HCT116 (cell line): ENCODE results near the gene PLA2G2C. TPM values are rescaled to one million over a fixed set of nuclear protein-coding genes. Genes with fewer than 3 reads are reported as not detected.
A peak's percentile ranks its signal among the peaks of the same experiment; 100 is the strongest.

ENCODE experiments used
- ATAC-seq: fragments of 200-7000 bp; cut with Tn5 transposase; 2 replicates; pipeline ENCODE4 v1.9.1; 2020; ENCODE audit warnings: mild to moderate bottlenecking, moderate library complexity
- BruUV-seq: library from RNA; stranded (reverse); fragments of 400-500 nt; replicated peaks from 2 replicates; lab custom pipeline; 2021; lab: Mats Ljungman, UMichigan
- CTCF ChIA-PET: fragments of 300-600 bp; sonication (Branson Sonifier 250); formaldehyde crosslinking; loops from one replicate; lab custom pipeline; 2021; ENCODE audit warnings: antibody characterized with exemption; lab: Charles Lee
- POLR2A ChIA-PET: fragments of 300-600, 350-600 bp; sonication (Branson Sonifier 250); formaldehyde crosslinking; loops from one replicate; lab custom pipeline; 2021; ENCODE audit warnings: antibody characterized with exemption; lab: Charles Lee
- RAD21 ChIA-PET, 2 experiments: fragments of 300-600 bp; sonication (Branson Sonifier 250); formaldehyde crosslinking; loops; one replicate each; lab custom pipeline; 2023; ENCODE audit warnings: low total read pairs in 2 of 2; ENCODE audit not compliant: uncharacterized antibody in 2 of 2, unreplicated experiment in 2 of 2, low non-redundant PET in 1 of 2; lab: Charles Lee
- DNase-seq: peaks from one replicate; pipeline ENCODE4 v3.0.0-alpha.2; 2010; ENCODE audit warnings: low read depth, low spot score
- H2AFZ ChIP-seq: fragments of 200-600 bp; shearing (Covaris generic), sonication (generic); 2 replicates; pipeline ENCODE4 v1.6.1; 2017; ENCODE audit warnings: low read depth, mixed run types, mixed read lengths, antibody characterized with exemption, low read length; ENCODE audit not compliant: poor library complexity, severe bottlenecking
- H3K27ac ChIP-seq: 2 replicates; pipeline ENCODE4 v1.5.1; 2012; ENCODE audit warnings: low read depth, low read length
- H3K27me3 ChIP-seq: fragments of 200-600 bp; sonication (generic); 2 replicates; pipeline ENCODE4 v1.6.1; 2016; ENCODE audit warnings: mixed run types, low read length, mixed read lengths; ENCODE audit not compliant: insufficient read depth
- H3K36me3 ChIP-seq, 2 experiments: fragments of 200-500 bp in 1 of 2; fragments of 200-600 bp in 1 of 2; sonication (Bioruptor generic) in 1 of 2; sonication (generic) in 1 of 2; 2 replicates each; pipeline versions ENCODE4 v1.5.1 to v1.6.1; 2014 to 2016; ENCODE audit warnings: low read length in 2 of 2, inconsistent platforms in 1 of 2, mixed read lengths in 1 of 2, mixed run types in 1 of 2; ENCODE audit not compliant: insufficient read depth in 2 of 2, control insufficient read depth in 1 of 2
- H3K4me1 ChIP-seq, 2 experiments: fragments of 200-600 bp in 1 of 2; sonication (generic) in 1 of 2; 2 replicates each; pipeline versions ENCODE4 v1.5.1 to v1.6.1; 2012 to 2017; ENCODE audit warnings: low read length in 2 of 2, inconsistent platforms in 1 of 2, mild to moderate bottlenecking in 1 of 2, mixed read lengths in 1 of 2, mixed run types in 1 of 2, moderate library complexity in 1 of 2; ENCODE audit not compliant: insufficient read depth in 2 of 2, control insufficient read depth in 1 of 2
- H3K4me2 ChIP-seq: fragments of 200-600 bp; sonication (generic); 2 replicates; pipeline ENCODE4 v1.6.1; 2017; ENCODE audit warnings: mixed run types, low read length, mixed read lengths
- H3K4me3 ChIP-seq, 2 experiments: fragments of 200-600 bp in 1 of 2; sonication (generic) in 1 of 2; replicated peaks in 1 of 2; 2 replicates each; pipeline ENCODE4 v1.5.1; 2011 to 2016; ENCODE audit warnings: low read length in 2 of 2, control low read depth in 1 of 2, low read depth in 1 of 2, mild to moderate bottlenecking in 1 of 2, mixed read lengths in 1 of 2, mixed run types in 1 of 2
- H3K79me2 ChIP-seq: fragments of 200-600 bp; sonication (generic); 2 replicates; pipeline ENCODE4 v1.6.1; 2017; ENCODE audit warnings: mild to moderate bottlenecking, mixed run types, low read length, moderate library complexity, mixed read lengths; ENCODE audit not compliant: insufficient read depth
- H3K9ac ChIP-seq: fragments of 200-600 bp; sonication (generic); 2 replicates; pipeline ENCODE4 v1.6.1; 2016; ENCODE audit warnings: low read length, mixed read lengths
- H3K9me2 ChIP-seq: fragments of 200-600 bp; sonication (generic), shearing (Covaris generic); 2 replicates; pipeline ENCODE4 v1.6.1; 2017; ENCODE audit warnings: mixed run types, mild to moderate bottlenecking, moderate library complexity; ENCODE audit not compliant: insufficient read depth
- H3K9me3 ChIP-seq, 2 experiments: fragments of 200-500 bp in 1 of 2; fragments of 200-600 bp in 1 of 2; sonication (Bioruptor generic) in 1 of 2; sonication (generic) in 1 of 2; 2 replicates each; pipeline ENCODE4 v1.6.1; 2014 to 2017; ENCODE audit warnings: low read length in 2 of 2, mixed read lengths in 2 of 2, inconsistent platforms in 1 of 2, low read depth in 1 of 2, mild to moderate bottlenecking in 1 of 2, mixed run types in 1 of 2, moderate library complexity in 1 of 2; ENCODE audit not compliant: control insufficient read depth in 1 of 2, insufficient read depth in 1 of 2
- H4K20me1 ChIP-seq: fragments of 200-600 bp; sonication (generic), shearing (Covaris generic); 2 replicates; pipeline ENCODE4 v1.6.1; 2017; ENCODE audit warnings: mixed run types, mild to moderate bottlenecking, moderate library complexity; ENCODE audit not compliant: insufficient read depth
- CEBPB ChIP-seq: IDR thresholded peaks from 2 replicates; pipeline ENCODE4 v1.6.1; 2012; ENCODE audit warnings: low read depth
- EGR1 ChIP-seq: IDR thresholded peaks from 2 replicates; pipeline ENCODE4 v1.6.1; 2012; ENCODE audit warnings: low read depth
- ELF1 ChIP-seq: IDR thresholded peaks from 2 replicates; pipeline ENCODE4 v1.6.1; 2012; ENCODE audit warnings: low read depth, borderline replicate concordance
- EZH2 ChIP-seq: fragments of 200-600 bp; sonication (generic); IDR thresholded peaks from 2 replicates; pipeline ENCODE4 v1.6.1; 2017; ENCODE audit warnings: antibody characterized with exemption, mixed run types
- EZH2phosphoT487 ChIP-seq: fragments of 200-600 bp; IDR thresholded peaks from 2 replicates; pipeline ENCODE4 v1.6.1; 2018; ENCODE audit warnings: antibody characterized with exemption, borderline replicate concordance
- FOSL1 ChIP-seq: IDR thresholded peaks from 2 replicates; pipeline ENCODE4 v1.6.1; 2012; ENCODE audit warnings: low read depth
- JUND ChIP-seq: IDR thresholded peaks from 2 replicates; pipeline ENCODE4 v1.6.1; 2012
- POLR2AphosphoS5 ChIP-seq: IDR thresholded peaks from 2 replicates; pipeline ENCODE4 v1.6.1; 2011; ENCODE audit warnings: mild to moderate bottlenecking, low read depth, low read length, moderate library complexity
- RAD21 ChIP-seq: IDR thresholded peaks from 2 replicates; pipeline ENCODE4 v1.6.1; 2012; ENCODE audit warnings: low read depth, mild to moderate bottlenecking
- SP1 ChIP-seq: IDR thresholded peaks from 2 replicates; pipeline ENCODE4 v1.6.1; 2012; ENCODE audit warnings: low read depth
- SRF ChIP-seq: IDR thresholded peaks from 2 replicates; pipeline ENCODE4 v1.6.1; 2012; ENCODE audit warnings: low read depth
- TCF7L2 ChIP-seq: IDR thresholded peaks from 2 replicates; pipeline ENCODE4 v1.7.0; 2011; ENCODE audit warnings: borderline replicate concordance, inconsistent platforms; ENCODE audit not compliant: insufficient read depth, insufficient read length; ENCODE audit errors: extremely low read depth
- ZFX ChIP-seq: fragments of 450-650 bp; IDR thresholded peaks from 2 replicates; pipeline ENCODE4 v1.6.1; 2017
- ZNF274 ChIP-seq: fragments of 200-500 bp; sonication (Bioruptor generic); IDR thresholded peaks from 2 replicates; pipeline ENCODE4 v1.6.1; 2014; ENCODE audit warnings: mild to moderate bottlenecking, low read depth, low read length, inconsistent platforms
- intact Hi-C: fragments of 100-400 bp; cut with micrococcal nuclease; formaldehyde crosslinking; loops from 2 replicates; pipeline ENCODE4 v1.10.0; 2022
- total RNA-seq: library from RNA; stranded (reverse); gene quantifications from one replicate; pipeline ENCODE4 v1.2.1, GENCODE V29; 2021; ENCODE audit not compliant: unreplicated experiment
- TF ChIP-seq, protein P1 (sequence below): IDR thresholded peaks from 2 replicates; pipeline ENCODE4 v1.6.1; 2011; ENCODE audit warnings: mild to moderate bottlenecking, low read length, moderate library complexity; ENCODE audit not compliant: insufficient replicate concordance; ENCODE audit errors: extremely low read depth
- TF ChIP-seq, protein P2 (sequence below): IDR thresholded peaks from 2 replicates; pipeline ENCODE4 v1.6.1; 2012; ENCODE audit warnings: low read depth

The PLA2G2C gene
- total RNA-seq, 1 experiment from 2014 or later = not detected

DNA sequence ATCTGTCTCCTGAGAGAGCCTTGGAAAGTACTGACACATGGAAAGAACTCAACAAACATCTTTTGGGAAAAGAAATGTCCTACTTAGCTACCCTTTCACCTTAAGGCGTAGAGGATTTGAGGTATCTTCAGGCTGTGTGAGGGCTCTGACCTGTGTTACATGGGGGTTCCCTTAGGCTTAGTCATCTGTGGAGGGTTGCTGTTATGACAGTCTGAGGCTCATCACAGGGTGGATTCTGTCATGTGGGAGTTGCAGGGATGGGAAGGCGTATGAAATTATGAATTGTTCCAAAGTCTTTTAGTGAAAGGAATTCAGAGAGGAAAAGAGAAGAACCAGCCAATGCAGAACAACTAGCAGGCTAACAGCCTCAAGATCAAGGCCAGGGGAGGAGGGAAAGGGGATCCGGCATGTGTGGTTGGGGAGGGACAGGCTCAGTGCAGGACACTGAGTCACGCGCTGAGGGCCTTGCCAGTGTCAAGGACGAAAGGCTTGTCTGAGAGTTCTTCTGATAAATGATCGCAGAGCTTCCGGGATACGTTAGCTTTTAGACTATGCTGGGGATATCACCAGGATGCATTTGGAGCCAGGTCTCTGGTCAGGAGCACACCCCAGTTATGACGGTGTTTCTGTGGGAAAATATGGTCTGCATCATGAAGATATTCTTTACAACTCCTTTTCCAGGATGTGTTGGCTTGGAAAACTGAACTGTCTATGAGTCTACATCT lies 24.6 kb upstream of the PLA2G2C start:
- Histone ChIP-seq H3K9me3 (no peaks in the 10 kb centered on the region), H3K4me1 (peaks cover 9 to 28% of the 10 kb centered on the region in 2 experiments), H3K27ac (no peak overlapping the region), H3K9ac (no peak overlapping the region), H3K4me2 (peak overlapping the region; percentile 50), H3K79me2 (no peaks in the 10 kb centered on the region), H3K4me3 (no peak overlapping the region), H3K36me3 (no peaks in the 10 kb centered on the region), H3K9me2 (no peaks in the 10 kb centered on the region), H2AFZ (no peak overlapping the region), H4K20me1 (no peaks in the 10 kb centered on the region), H3K27me3 (no peaks in the 10 kb centered on the region)
- intact Hi-C loops = loop anchor here (10.0 kb wide), 2 partner anchors 154 to 424 kb away; partner anchors contain the start of gene PINK1
- ChIA-PET RAD21 (no interaction called here), CTCF (interaction anchor here (1.1 to 4.4 kb wide), 3 partner anchors 216 to 283 kb away, joined by 3 to 47 read pairs (median 4); no protein-coding TSS in a partner anchor), POLR2A (no interaction called here)
- no peak for TF ChIP-seq EZH2phosphoT487
- TF ChIP-seq ELF1 = no peak
- no peak for TF ChIP-seq ZNF274
- no peak for TF ChIP-seq CEBPB
- no peak for TF ChIP-seq SP1
- TF ChIP-seq TCF7L2 = no peak
- TF ChIP-seq FOSL1 = no peak
- DNase-seq (no peak), ATAC-seq (no peak)
- BruUV-seq = no TSS peak

DNA sequence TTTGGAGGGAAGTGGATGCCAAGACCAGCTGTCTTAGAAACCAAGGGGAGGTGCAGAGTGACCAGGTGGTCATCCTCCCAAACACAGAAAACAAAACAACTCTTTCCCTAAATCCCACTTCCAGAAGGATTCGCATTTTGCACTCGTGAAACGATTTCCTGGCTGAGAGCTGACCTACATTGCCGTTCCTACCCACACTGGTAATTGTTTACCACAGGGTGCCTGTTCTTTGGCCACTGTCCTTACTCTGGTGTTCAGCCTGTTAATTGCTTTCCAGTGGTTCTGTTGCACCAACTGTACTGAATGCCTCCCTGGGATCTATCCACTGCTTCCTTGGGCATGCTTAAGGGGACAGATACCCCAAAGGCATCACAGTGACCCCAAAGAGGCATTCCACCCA lies 23.2 kb upstream of the PLA2G2C start:
- intact Hi-C loops = no loop called here
- peaks cover 9 to 28% of the 10 kb centered on the region in 2 experiments for H3K4me1 ChIP-seq
- H2AFZ ChIP-seq = no peak overlapping the region
- ChIA-PET POLR2A (no interaction called here), RAD21 (no interaction called here), CTCF (interaction anchor here (1.5 to 4.4 kb wide), 2 partner anchors 235 to 284 kb away, joined by 3 to 47 read pairs; no protein-coding TSS in a partner anchor)
- H3K9me2 ChIP-seq = no peaks in the 10 kb centered on the region
- H3K36me3 ChIP-seq = no peaks in the 10 kb centered on the region
- no peaks in the 10 kb centered on the region for H3K79me2 ChIP-seq
- no peak overlapping the region for H3K4me3 ChIP-seq
- no TSS peak for BruUV-seq
- no peaks in the 10 kb centered on the region for H4K20me1 ChIP-seq
- H3K9ac ChIP-seq = no peak overlapping the region
- H3K9me3 ChIP-seq = no peaks in the 10 kb centered on the region
- H3K27me3 ChIP-seq = no peaks in the 10 kb centered on the region
- DNase-seq (no peak), ATAC-seq (no peak)
- H3K4me2 ChIP-seq = no peak overlapping the region
- H3K27ac ChIP-seq = no peak overlapping the region
- TF ChIP-seq, protein P1, sequence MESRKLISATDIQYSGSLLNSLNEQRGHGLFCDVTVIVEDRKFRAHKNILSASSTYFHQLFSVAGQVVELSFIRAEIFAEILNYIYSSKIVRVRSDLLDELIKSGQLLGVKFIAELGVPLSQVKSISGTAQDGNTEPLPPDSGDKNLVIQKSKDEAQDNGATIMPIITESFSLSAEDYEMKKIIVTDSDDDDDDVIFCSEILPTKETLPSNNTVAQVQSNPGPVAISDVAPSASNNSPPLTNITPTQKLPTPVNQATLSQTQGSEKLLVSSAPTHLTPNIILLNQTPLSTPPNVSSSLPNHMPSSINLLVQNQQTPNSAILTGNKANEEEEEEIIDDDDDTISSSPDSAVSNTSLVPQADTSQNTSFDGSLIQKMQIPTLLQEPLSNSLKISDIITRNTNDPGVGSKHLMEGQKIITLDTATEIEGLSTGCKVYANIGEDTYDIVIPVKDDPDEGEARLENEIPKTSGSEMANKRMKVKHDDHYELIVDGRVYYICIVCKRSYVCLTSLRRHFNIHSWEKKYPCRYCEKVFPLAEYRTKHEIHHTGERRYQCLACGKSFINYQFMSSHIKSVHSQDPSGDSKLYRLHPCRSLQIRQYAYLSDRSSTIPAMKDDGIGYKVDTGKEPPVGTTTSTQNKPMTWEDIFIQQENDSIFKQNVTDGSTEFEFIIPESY = no peak
- TF ChIP-seq EGR1 = no peak
- no peak for TF ChIP-seq ELF1
- TF ChIP-seq ZFX = no peak
- no peak for TF ChIP-seq RAD21
- TF ChIP-seq POLR2AphosphoS5 = no peak
- no peak for TF ChIP-seq SP1
- TF ChIP-seq EZH2 = no peak
- TF ChIP-seq SRF = no peak
- TF ChIP-seq JUND = no peak
- TF ChIP-seq, protein P2, sequence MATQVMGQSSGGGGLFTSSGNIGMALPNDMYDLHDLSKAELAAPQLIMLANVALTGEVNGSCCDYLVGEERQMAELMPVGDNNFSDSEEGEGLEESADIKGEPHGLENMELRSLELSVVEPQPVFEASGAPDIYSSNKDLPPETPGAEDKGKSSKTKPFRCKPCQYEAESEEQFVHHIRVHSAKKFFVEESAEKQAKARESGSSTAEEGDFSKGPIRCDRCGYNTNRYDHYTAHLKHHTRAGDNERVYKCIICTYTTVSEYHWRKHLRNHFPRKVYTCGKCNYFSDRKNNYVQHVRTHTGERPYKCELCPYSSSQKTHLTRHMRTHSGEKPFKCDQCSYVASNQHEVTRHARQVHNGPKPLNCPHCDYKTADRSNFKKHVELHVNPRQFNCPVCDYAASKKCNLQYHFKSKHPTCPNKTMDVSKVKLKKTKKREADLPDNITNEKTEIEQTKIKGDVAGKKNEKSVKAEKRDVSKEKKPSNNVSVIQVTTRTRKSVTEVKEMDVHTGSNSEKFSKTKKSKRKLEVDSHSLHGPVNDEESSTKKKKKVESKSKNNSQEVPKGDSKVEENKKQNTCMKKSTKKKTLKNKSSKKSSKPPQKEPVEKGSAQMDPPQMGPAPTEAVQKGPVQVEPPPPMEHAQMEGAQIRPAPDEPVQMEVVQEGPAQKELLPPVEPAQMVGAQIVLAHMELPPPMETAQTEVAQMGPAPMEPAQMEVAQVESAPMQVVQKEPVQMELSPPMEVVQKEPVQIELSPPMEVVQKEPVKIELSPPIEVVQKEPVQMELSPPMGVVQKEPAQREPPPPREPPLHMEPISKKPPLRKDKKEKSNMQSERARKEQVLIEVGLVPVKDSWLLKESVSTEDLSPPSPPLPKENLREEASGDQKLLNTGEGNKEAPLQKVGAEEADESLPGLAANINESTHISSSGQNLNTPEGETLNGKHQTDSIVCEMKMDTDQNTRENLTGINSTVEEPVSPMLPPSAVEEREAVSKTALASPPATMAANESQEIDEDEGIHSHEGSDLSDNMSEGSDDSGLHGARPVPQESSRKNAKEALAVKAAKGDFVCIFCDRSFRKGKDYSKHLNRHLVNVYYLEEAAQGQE = no peak
